HG03439 (cell line): Measurements from ENCODE around the gene FLNC.

Source experiments
- ATAC-seq: cut with Tn5 transposase; IDR thresholded peaks from one replicate; pipeline ENCODE4 v1.9.1; 2021; ENCODE audit warnings: mild to moderate bottlenecking, moderate library complexity; ENCODE audit not compliant: unreplicated experiment

The FLNC gene

DNA sequence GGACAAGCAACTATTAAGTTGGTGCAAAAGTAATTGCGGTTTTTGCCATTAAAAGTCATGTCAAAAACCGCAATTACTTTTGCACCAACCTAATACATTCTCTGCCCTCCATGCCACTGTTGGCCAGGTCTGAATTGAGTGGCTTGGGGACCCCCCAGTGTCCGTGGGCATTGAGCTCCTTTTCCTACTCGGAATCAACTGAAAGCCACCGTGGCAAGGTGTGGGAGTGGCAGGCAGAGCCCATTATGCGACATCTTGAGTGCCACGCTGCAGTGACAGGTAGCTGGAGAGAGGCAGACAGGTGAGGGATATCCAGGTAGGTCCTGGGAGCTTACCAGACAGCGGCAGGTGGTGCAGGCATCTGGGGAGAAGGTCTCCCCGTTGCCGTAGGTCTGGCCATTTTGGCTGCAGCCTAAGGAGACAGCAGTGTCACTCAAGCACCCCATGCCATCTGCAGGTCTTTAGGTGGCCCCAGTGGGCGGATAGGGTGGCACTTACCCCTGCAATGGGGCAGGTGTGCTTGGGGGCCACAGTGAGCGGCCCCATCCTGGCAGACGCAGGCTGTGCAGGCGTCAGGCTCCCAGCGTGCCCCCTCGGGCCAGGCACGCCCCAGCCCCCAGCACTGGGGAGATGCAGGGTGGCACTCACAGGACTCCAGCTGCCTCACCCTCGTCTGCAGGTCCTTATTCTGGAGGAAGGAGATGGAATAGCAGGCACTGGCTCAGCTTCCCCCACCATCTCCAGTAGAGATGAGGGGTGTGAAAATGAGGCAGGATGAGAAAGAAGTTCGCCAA lies 76.8 kb downstream of the FLNC start:
- ATAC-seq = no peak
